ENCODE results near the gene NELFB. TPM values are rescaled to one million over a fixed set of nuclear protein-coding genes. Genes with fewer than 3 reads are reported as not detected.

Gene NELFB
- total and polyA plus RNA-seq, 9 of the 15 experiments (the other 6 are each of a cell fraction or from before 2014, with no cell fraction given), result 0.24 to 84.0 (median 29.7) TPM

GRCh38 chr9:137317718-137318511, 62.8 kb downstream of the NELFB start:
- ChIA-PET CTCF (ENCODE audit: low intra/inter-chr PET ratio) (no interaction called here), POLR2A (interaction anchor here (0.6 to 1.2 kb wide), 4 partner anchors 10 to 96 kb away, joined by 3 to 4 read pairs (median 4); no protein-coding TSS in a partner anchor)
- Histone ChIP-seq H4K20me1 (replicated peaks; ENCODE audit: control insufficient read depth, insufficient read depth, low read length) (no peaks in the 10 kb centered on the region), H3K36me3 (ENCODE audit: control insufficient read depth, insufficient read depth, low read length) (no peaks in the 10 kb centered on the region), H3K9me1 (ENCODE audit: control insufficient read depth, insufficient read depth, low read length) (no peaks in the 10 kb centered on the region), H3K4me2 (ENCODE audit: insufficient read depth, low read length) (no peak overlapping the region), H3K4me3 (no peak overlapping the region), H2AFZ (ENCODE audit: low read depth, low read length) (no peak overlapping the region), H3K9ac (ENCODE audit: insufficient read depth in 1 of 2, low read depth in 2 of 2, low read length in 2 of 2) (peak overlapping the region in 1 of 2 experiments; percentile 13; a peak in 1 of 4 replicates), H3K4me1 (replicated peaks in 1 of 2; ENCODE audit: control insufficient read depth in 2 of 2, insufficient read depth in 2 of 2, low read length in 2 of 2) (peaks cover 6 to 81% of the 10 kb centered on the region in 2 experiments), H3K79me2 (ENCODE audit: control insufficient read depth, insufficient read depth, low read length) (no peaks in the 10 kb centered on the region), H3K27ac (ENCODE audit: extremely low read depth, low read depth, low read length) (no peak overlapping the region), H3K27me3 (ENCODE audit: control insufficient read depth in 2 of 2, insufficient read depth in 2 of 2, low read length in 2 of 2) (no peaks in the 10 kb centered on the region), H3K9me3 (replicated peaks; ENCODE audit: control insufficient read depth, insufficient read depth, low read depth, low read length) (no peaks in the 10 kb centered on the region)
- in situ Hi-C loops (cut with MboI), result no loop called here
- TF ChIP-seq ZNF740 (CRISPR knock-in tag; IDR thresholded peaks at IDR 0.05) (0 out of 2 replicates have a peak, but pooled peaks have one; percentile 33), ZNF740 (tag; IDR thresholded peaks at IDR 0.05) (no peak), ZFPM2 (CRISPR knock-in tag; IDR thresholded peaks at IDR 0.05) (no peak)
- WGBS (ENCODE audit: insufficient coverage, low coverage, missing lambda C conversion rate), result 39% methylated on average over 17 of the region's 24 CpGs
- intact Hi-C loops (cut with micrococcal nuclease), result no loop called here
- FAIRE-seq (no peak), DNase-seq (ENCODE audit: extremely low read depth in 1 of 4, low spot score in 3 of 4) (peak in 1 of 4 experiments; percentile 8), ATAC-seq (no peak)
- BruUV-seq (replicated peaks), result no TSS peak
